Trophoblast cell (in vitro differentiated cells and primary cell): ENCODE results near the gene SERHL2.
A peak's percentile ranks its signal among the peaks of the same experiment; 100 is the strongest.

Experiments
- DNase-seq, 2 donors: peaks; one replicate each; pipeline ENCODE4 v3.0.0-alpha.2; 2016
- H2AFZ ChIP-seq: 2 replicates; pipeline ENCODE4 v1.6.1; 2013; ENCODE audit warnings: low read length, moderate library complexity, mild to moderate bottlenecking; ENCODE audit not compliant: insufficient read depth, poor library complexity
- H2AK5ac ChIP-seq: 2 replicates; pipeline ENCODE4 v1.6.1; 2013; ENCODE audit warnings: mild to moderate bottlenecking, low read length
- H2BK120ac ChIP-seq: 2 replicates; pipeline ENCODE4 v1.6.1; 2013; ENCODE audit warnings: low read length, mild to moderate bottlenecking, moderate library complexity; ENCODE audit not compliant: insufficient read depth, poor library complexity
- H2BK12ac ChIP-seq: 2 replicates; pipeline ENCODE4 v1.6.1; 2013; ENCODE audit warnings: mild to moderate bottlenecking, low read length, moderate library complexity
- H2BK5ac ChIP-seq: 2 replicates; pipeline ENCODE4 v1.6.1; 2013; ENCODE audit warnings: low read length, low read depth, moderate library complexity, mild to moderate bottlenecking; ENCODE audit not compliant: poor library complexity
- H3K14ac ChIP-seq: 2 replicates; pipeline ENCODE4 v1.6.1; 2013; ENCODE audit warnings: mild to moderate bottlenecking, low read length
- H3K18ac ChIP-seq: 2 replicates; pipeline ENCODE4 v1.6.1; 2013; ENCODE audit warnings: mild to moderate bottlenecking, low read length
- H3K23ac ChIP-seq: 2 replicates; pipeline ENCODE4 v1.6.1; 2013; ENCODE audit warnings: low read length
- H3K27ac ChIP-seq: 2 replicates; pipeline ENCODE4 v1.5.1; 2013; ENCODE audit warnings: low read depth, mild to moderate bottlenecking, inconsistent platforms, low read length, moderate library complexity
- H3K27me3 ChIP-seq: 2 replicates; pipeline ENCODE4 v1.6.1; 2013; ENCODE audit warnings: inconsistent platforms, mild to moderate bottlenecking, low read length, moderate library complexity; ENCODE audit not compliant: insufficient read depth
- H3K36me3 ChIP-seq, 2 experiments: 1 replicate in 1 of 2; 2 replicates in 1 of 2; pipeline ENCODE4 v1.6.1; 2013; ENCODE audit warnings: low read length in 2 of 2, mild to moderate bottlenecking in 2 of 2, moderate library complexity in 1 of 2; ENCODE audit not compliant: insufficient read depth in 2 of 2, control insufficient read depth in 1 of 2
- H3K4ac ChIP-seq: 2 replicates; pipeline ENCODE4 v1.6.1; 2013; ENCODE audit warnings: low read depth, mild to moderate bottlenecking, low read length, moderate library complexity
- H3K4me1 ChIP-seq, 2 experiments: 1 replicate in 1 of 2; 2 replicates in 1 of 2; pipeline ENCODE4 v1.6.1; 2013; ENCODE audit warnings: low read length in 2 of 2, mild to moderate bottlenecking in 2 of 2, moderate library complexity in 1 of 2; ENCODE audit not compliant: insufficient read depth in 2 of 2, control insufficient read depth in 1 of 2
- H3K4me2 ChIP-seq: 2 replicates; pipeline ENCODE4 v1.6.1; 2013; ENCODE audit warnings: inconsistent platforms, mild to moderate bottlenecking, low read length, moderate library complexity
- H3K4me3 ChIP-seq: 2 replicates; pipeline ENCODE4 v1.5.1; 2013; ENCODE audit warnings: mild to moderate bottlenecking, low read depth, low read length, inconsistent platforms
- H3K79me1 ChIP-seq: one replicate; pipeline ENCODE4 v1.6.1; 2013; ENCODE audit warnings: low read length
- H3K79me2 ChIP-seq: 2 replicates; pipeline ENCODE4 v1.6.1; 2013; ENCODE audit warnings: low read length, mild to moderate bottlenecking; ENCODE audit not compliant: control insufficient read depth, insufficient read depth, poor library complexity
- H3K9ac ChIP-seq: 2 replicates; pipeline ENCODE4 v1.6.1; 2013; ENCODE audit warnings: mild to moderate bottlenecking, low read length
- H3K9me3 ChIP-seq: 2 replicates; pipeline ENCODE4 v1.6.1; 2013; ENCODE audit warnings: low read depth, mild to moderate bottlenecking, control low read depth, inconsistent platforms, low read length; ENCODE audit not compliant: insufficient read depth
- H4K12ac ChIP-seq: 2 replicates; pipeline ENCODE4 v1.6.1; 2013; ENCODE audit warnings: low read depth, mild to moderate bottlenecking, low read length, moderate library complexity
- H4K8ac ChIP-seq: 2 replicates; pipeline ENCODE4 v1.6.1; 2013; ENCODE audit warnings: low read depth, mild to moderate bottlenecking, low read length, moderate library complexity
- H4K91ac ChIP-seq: one replicate; pipeline ENCODE4 v1.6.1; 2013; ENCODE audit warnings: low read depth, mild to moderate bottlenecking, low read length, moderate library complexity
- WGBS: extraction: QIAGEN DNeasy Blood & Tissue Kit; methylation state at CpG from one replicate; pipeline ENCODE4 v1.1.7; 2013; ENCODE audit warnings: missing lambda C conversion rate; ENCODE audit not compliant: insufficient read length, insufficient coverage; ENCODE audit errors: extremely low coverage; 5-methylcytosine and 5-hydroxymethylcytosine counted together

The SERHL2 gene

DNA sequence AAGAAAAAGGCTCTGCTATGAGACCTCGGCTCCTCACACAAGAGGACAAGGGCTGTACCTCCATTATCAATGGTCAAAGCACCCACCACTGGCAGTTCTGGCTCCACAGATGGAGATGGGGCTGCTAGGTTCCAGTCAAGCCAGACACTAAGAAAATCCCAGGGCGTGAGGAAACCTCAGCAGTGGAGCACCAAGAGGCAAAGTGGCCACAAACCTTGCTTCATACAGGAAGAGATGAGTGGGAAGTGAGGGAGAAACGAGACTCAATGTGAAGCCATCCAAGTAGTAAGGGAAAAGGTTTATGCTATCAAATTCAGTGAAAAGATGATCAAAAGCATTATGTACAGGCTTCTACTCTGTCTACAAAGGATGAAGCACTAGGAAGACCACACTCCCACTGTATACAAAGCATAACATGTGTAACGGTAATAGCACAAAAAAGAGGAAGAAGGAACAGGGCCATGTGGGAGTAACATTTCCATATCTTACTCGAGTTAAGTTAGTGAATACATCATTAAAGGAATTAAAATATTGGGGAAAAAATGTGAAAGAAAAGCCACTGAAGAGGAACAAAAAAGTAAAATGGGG is 33.9 kb downstream of the SERHL2 start:
- Histone ChIP-seq H2BK120ac (no peak overlapping the region), H3K4me1 (no peaks in the 10 kb centered on the region), H4K91ac (no peak overlapping the region), H2AK5ac (no peak overlapping the region), H3K79me2 (no peaks in the 10 kb centered on the region), H3K4me2 (no peak overlapping the region), H4K12ac (no peak overlapping the region), H3K79me1 (no peaks in the 10 kb centered on the region), H2AFZ (no peak overlapping the region), H3K18ac (no peak overlapping the region), H3K14ac (no peak overlapping the region), H3K9me3 (no peaks in the 10 kb centered on the region), H3K36me3 (peaks cover 55 to 64% of the 10 kb centered on the region in 2 experiments), H3K27me3 (no peaks in the 10 kb centered on the region), H2BK12ac (no peak overlapping the region), H3K27ac (no peak overlapping the region), H3K23ac (no peak overlapping the region), H2BK5ac (no peak overlapping the region), H3K4me3 (no peak overlapping the region), H3K4ac (no peak overlapping the region), H3K9ac (no peak overlapping the region), H4K8ac (no peak overlapping the region)
- WGBS: no CpG with 5 or more reads among the region's 5 CpGs
- no peak for DNase-seq

DNA sequence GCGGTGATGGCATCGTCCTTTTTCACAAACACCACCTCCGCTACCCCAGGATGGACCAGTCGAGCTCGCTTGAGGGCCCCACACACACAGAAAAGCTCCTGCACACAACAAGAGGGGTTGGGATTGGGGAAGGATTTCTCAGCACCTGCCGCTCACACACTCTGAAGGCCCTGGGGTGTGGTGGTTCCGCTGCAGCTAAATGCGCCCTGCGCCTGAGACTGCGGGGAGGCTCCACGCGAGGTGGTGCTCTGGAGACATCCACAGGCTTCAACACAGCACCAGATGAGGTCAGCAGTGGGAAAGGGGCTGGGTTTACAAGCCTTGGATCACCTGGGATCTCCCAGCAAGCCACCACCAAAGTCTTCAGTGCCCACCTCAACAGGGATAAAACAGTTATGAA is 38.2 kb downstream of the SERHL2 start:
- Histone ChIP-seq H4K91ac (no peak overlapping the region), H3K18ac (no peak overlapping the region), H2AK5ac (no peak overlapping the region), H3K23ac (no peak overlapping the region), H2BK12ac (no peak overlapping the region), H3K36me3 (peaks cover 44 to 57% of the 10 kb centered on the region in 2 experiments), H4K8ac (no peak overlapping the region), H3K14ac (no peak overlapping the region), H3K4me3 (no peak overlapping the region), H3K79me1 (peaks cover 12% of the 10 kb centered on the region), H2AFZ (no peak overlapping the region), H3K79me2 (peaks cover 3% of the 10 kb centered on the region), H3K27me3 (no peaks in the 10 kb centered on the region), H3K4me1 (peaks cover 14 to 19% of the 10 kb centered on the region in 2 experiments), H3K4ac (no peak overlapping the region), H3K27ac (no peak overlapping the region), H3K9ac (no peak overlapping the region), H3K4me2 (no peak overlapping the region), H3K9me3 (no peaks in the 10 kb centered on the region), H2BK5ac (no peak overlapping the region), H4K12ac (no peak overlapping the region), H2BK120ac (no peak overlapping the region)
- DNase-seq: no peak
- no CpG with 5 or more reads among the region's 12 CpGs for WGBS

DNA sequence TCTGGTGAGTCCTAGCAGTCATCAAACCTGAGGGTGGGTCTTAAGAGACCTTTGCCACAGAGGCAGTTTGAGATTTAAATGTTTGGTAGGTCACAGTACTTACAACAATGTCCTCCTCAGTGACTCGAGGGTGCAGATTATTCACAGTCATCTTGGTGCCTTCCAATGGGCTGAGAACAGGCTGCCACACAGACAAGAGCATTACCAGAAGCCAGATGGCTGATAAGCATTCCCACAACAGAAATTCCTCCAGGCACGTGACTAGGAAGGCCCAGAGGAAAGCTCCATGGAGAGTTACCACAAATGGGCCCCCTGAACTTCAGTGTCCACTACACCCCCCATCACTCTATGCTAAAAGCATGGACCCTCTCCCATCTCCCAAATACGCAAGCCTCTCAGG is 41.7 kb downstream of the SERHL2 start:
- no peak overlapping the region for H2BK120ac ChIP-seq
- no peak overlapping the region for H2AK5ac ChIP-seq
- no peak overlapping the region for H3K4ac ChIP-seq
- peak overlapping the region; percentile 59 for H3K27ac ChIP-seq
- H4K12ac ChIP-seq: no peak overlapping the region
- peaks cover 12% of the 10 kb centered on the region for H3K79me1 ChIP-seq
- H3K9ac ChIP-seq: no peak overlapping the region
- H3K27me3 ChIP-seq: no peaks in the 10 kb centered on the region
- peak overlapping the region; percentile 25 for H4K8ac ChIP-seq
- peaks cover 51 to 64% of the 10 kb centered on the region in 2 experiments for H3K36me3 ChIP-seq
- H3K4me2 ChIP-seq: no peak overlapping the region
- peaks cover 3% of the 10 kb centered on the region for H3K9me3 ChIP-seq
- WGBS: no CpG with 5 or more reads among the region's 3 CpGs
- H4K91ac ChIP-seq: peak overlapping the region; percentile 7
- H3K23ac ChIP-seq: no peak overlapping the region
- peaks cover 14 to 27% of the 10 kb centered on the region in 2 experiments for H3K4me1 ChIP-seq
- H2AFZ ChIP-seq: no peak overlapping the region
- no peak overlapping the region for H3K4me3 ChIP-seq
- H3K18ac ChIP-seq: peak overlapping the region; percentile 78
- peak overlapping the region; percentile 26 for H3K14ac ChIP-seq
- H2BK12ac ChIP-seq: no peak overlapping the region
- no peak for DNase-seq
- H2BK5ac ChIP-seq: peak overlapping the region; percentile 83
- peaks cover 3% of the 10 kb centered on the region for H3K79me2 ChIP-seq

DNA sequence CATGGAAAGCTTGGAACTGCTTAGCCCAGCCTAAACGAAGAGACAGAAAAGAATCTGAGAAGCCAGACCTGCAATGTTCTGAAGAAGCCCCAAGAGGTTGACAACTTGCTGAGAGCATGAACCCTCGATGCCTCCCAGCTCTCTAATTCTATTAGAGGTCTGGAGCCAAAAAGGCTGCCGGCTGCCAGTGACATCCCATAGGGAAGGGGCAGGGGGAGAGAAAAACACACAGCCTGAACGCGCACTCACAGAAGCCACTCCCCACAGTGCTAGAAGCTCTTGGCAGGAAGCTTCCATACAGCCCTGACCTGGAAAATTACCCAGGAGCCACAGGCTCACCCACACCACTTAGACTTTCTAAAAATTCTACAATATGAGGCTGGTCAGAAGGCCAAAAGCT is 42.6 kb downstream of the SERHL2 start:
- no peak overlapping the region for H4K12ac ChIP-seq
- no CpG with 5 or more reads among the region's 5 CpGs for WGBS

More for the DNA sequence above, 42.6 kb downstream of the SERHL2 start:
- DNase-seq: no peak
- peak overlapping the region; percentile 28 for H2BK120ac ChIP-seq
- peak overlapping the region; percentile 32 for H3K18ac ChIP-seq
- H3K27me3 ChIP-seq: no peaks in the 10 kb centered on the region
- H4K8ac ChIP-seq: no peak overlapping the region
- no peak overlapping the region for H3K4ac ChIP-seq
- H3K9me3 ChIP-seq: peaks cover 3% of the 10 kb centered on the region
- peak overlapping the region; percentile 29 for H3K14ac ChIP-seq
- no peak overlapping the region for H3K23ac ChIP-seq
- peaks cover 3% of the 10 kb centered on the region for H3K79me2 ChIP-seq
- peak overlapping the region; percentile 55 for H4K91ac ChIP-seq
- peaks cover 56 to 67% of the 10 kb centered on the region in 2 experiments for H3K36me3 ChIP-seq
- H3K4me2 ChIP-seq: no peak overlapping the region
- H2BK5ac ChIP-seq: peak overlapping the region; percentile 83
- peaks cover 14 to 27% of the 10 kb centered on the region in 2 experiments for H3K4me1 ChIP-seq
- no peak overlapping the region for H2AFZ ChIP-seq
- H3K4me3 ChIP-seq: no peak overlapping the region
- peaks cover 12% of the 10 kb centered on the region for H3K79me1 ChIP-seq
- peak overlapping the region; percentile 56 for H2BK12ac ChIP-seq
- peak overlapping the region; percentile 59 for H3K27ac ChIP-seq
- no peak overlapping the region for H2AK5ac ChIP-seq
- H3K9ac ChIP-seq: no peak overlapping the region
